HepG2 (cell line): ENCODE measurements around the gene CCK. TPM values are rescaled to one million over a fixed set of nuclear protein-coding genes. Genes with fewer than 3 reads are reported as not detected.

Experiments
- BORCS8-MEF2B ChIP-seq: sonication (generic); formaldehyde crosslinking; IDR thresholded peaks from 2 replicates; pipeline ENCODE4 v1.8.0; 2022; ENCODE audit warnings: mild to moderate bottlenecking, missing genetic modification reagents
- CCDC6 ChIP-seq: sonication (generic); formaldehyde crosslinking; IDR thresholded peaks from 2 replicates; pipeline ENCODE4 v1.8.1; 2022; ENCODE audit warnings: mild to moderate bottlenecking, missing genetic modification reagents, moderate library complexity
- E2F2 ChIP-seq: sonication (generic); formaldehyde crosslinking; IDR thresholded peaks from 2 replicates; pipeline ENCODE4 v1.4.0; 2020; ENCODE audit warnings: missing genetic modification reagents, borderline replicate concordance
- EED ChIP-seq: sonication (generic); formaldehyde crosslinking; IDR thresholded peaks from 2 replicates; pipeline ENCODE4 v1.5.0; 2020; ENCODE audit warnings: mild to moderate bottlenecking, missing genetic modification reagents
- GABPB1 ChIP-seq: IDR thresholded peaks from 2 replicates; pipeline ENCODE4 v1.6.1; 2016; ENCODE audit warnings: mild to moderate bottlenecking, missing genetic modification reagents, moderate library complexity, missing compliant biosample characterization
- HMG20B ChIP-seq: conservative IDR thresholded peaks from 2 replicates; pipeline ENCODE4 v1.6.1; 2016; ENCODE audit warnings: missing genetic modification reagents, missing compliant biosample characterization
- KLF16 ChIP-seq, 2 experiments: sonication (generic) in 1 of 2; formaldehyde crosslinking in 1 of 2; IDR thresholded peaks; 2 replicates each; pipeline versions ENCODE4 v1.6.1 to v1.8.0; 2016 to 2023; ENCODE audit warnings: missing genetic modification reagents in 2 of 2, missing compliant biosample characterization in 1 of 2
- KMT2A ChIP-seq: sonication (generic); formaldehyde crosslinking; IDR thresholded peaks from 2 replicates; pipeline ENCODE4 v1.4.0; 2020; ENCODE audit warnings: missing genetic modification reagents
- MIER2 ChIP-seq: IDR thresholded peaks from 2 replicates; pipeline ENCODE4 v1.6.1; 2016; ENCODE audit warnings: missing biosample characterization, missing genetic modification reagents
- MLX ChIP-seq: IDR thresholded peaks from 2 replicates; pipeline ENCODE4 v1.6.1; 2016
- NR0B2 ChIP-seq: sonication (generic); formaldehyde crosslinking; IDR thresholded peaks from 2 replicates; pipeline ENCODE4 v1.4.0; 2020; ENCODE audit warnings: mild to moderate bottlenecking, missing genetic modification reagents
- NR2F1 ChIP-seq, 2 experiments: fragments of 450-650 bp in 1 of 2; formaldehyde crosslinking in 1 of 2; IDR thresholded peaks; 2 replicates each; pipeline versions ENCODE4 v1.5.0 to v1.6.1; 2016 to 2020; ENCODE audit warnings: mild to moderate bottlenecking in 1 of 2, missing compliant biosample characterization in 1 of 2, missing genetic modification reagents in 1 of 2, moderate library complexity in 1 of 2
- NR2F6 ChIP-seq, 2 experiments: IDR thresholded peaks; 2 replicates each; pipeline ENCODE4 v1.6.1; 2016; ENCODE audit warnings: antibody characterized with exemption in 1 of 2, mild to moderate bottlenecking in 1 of 2
- RBM39 ChIP-seq: fragments of 200-400 bp; formaldehyde crosslinking; IDR thresholded peaks from one replicate; pipeline ENCODE4 v1.6.1; 2018; ENCODE audit warnings: antibody characterized with exemption, mild to moderate bottlenecking, low read depth, low read length; ENCODE audit not compliant: poor library complexity, severe bottlenecking
- SP2 ChIP-seq: sonication (generic); formaldehyde crosslinking; IDR thresholded peaks from 2 replicates; pipeline ENCODE4 v1.5.1; 2020; ENCODE audit warnings: mild to moderate bottlenecking, missing genetic modification reagents
- STAT5B ChIP-seq: sonication (generic); formaldehyde crosslinking; IDR thresholded peaks from 2 replicates; pipeline ENCODE4 v1.4.0; 2020; ENCODE audit warnings: missing genetic modification reagents
- THAP11 ChIP-seq: IDR thresholded peaks from 2 replicates; pipeline ENCODE4 v1.6.1; 2016; ENCODE audit warnings: missing biosample characterization, missing genetic modification reagents
- ZFP36 ChIP-seq: fragments of 150-350 bp; IDR thresholded peaks from 2 replicates; pipeline ENCODE4 v1.6.1; 2018; ENCODE audit warnings: borderline replicate concordance, low read length, low read depth; ENCODE audit not compliant: partially characterized antibody
- ZNF264 ChIP-seq: sonication (generic); formaldehyde crosslinking; IDR thresholded peaks from 2 replicates; pipeline ENCODE4 v1.4.0; 2020; ENCODE audit warnings: missing genetic modification reagents
- ZNF281 ChIP-seq: sonication (generic); formaldehyde crosslinking; IDR thresholded peaks from 2 replicates; pipeline ENCODE4 v1.4.0; 2020; ENCODE audit warnings: missing genetic modification reagents, borderline replicate concordance
- ZNF3 ChIP-seq: IDR thresholded peaks from 2 replicates; pipeline ENCODE4 v1.7.0; 2017; ENCODE audit warnings: inconsistent platforms
- ZNF580 ChIP-seq: IDR thresholded peaks from 2 replicates; pipeline ENCODE4 v1.6.1; 2016; ENCODE audit warnings: low read depth, borderline replicate concordance
- ZNF710 ChIP-seq: sonication (generic); formaldehyde crosslinking; IDR thresholded peaks from 2 replicates; pipeline ENCODE4 v1.5.0; 2020; ENCODE audit warnings: mild to moderate bottlenecking, missing genetic modification reagents, borderline replicate concordance
- polyA plus RNA-seq, 8 experiments: library from polyadenylated mRNA; depleted of rRNA in 3 of 8; stranded (reverse) in 7 of 8; unstranded in 1 of 8; fragments of >200 nt; fragmentation: Illumina TruSeq in 4 of 8; extraction: Trizol in 4 of 8; gene quantifications; 2 replicates each; pipeline versions ENCODE4 v1.2.1 to v1.2.3, GENCODE V29; 2011 to 2016; ENCODE audit warnings: low read depth in 4 of 8, missing spikeins in 1 of 8, mixed read lengths in 1 of 8; ENCODE audit not compliant: insufficient read depth in 1 of 8
- total RNA-seq, 5 experiments: library from RNA; depleted of rRNA; stranded (reverse); fragments of >200 nt; fragmentation: Illumina TruSeq; extraction: Trizol; gene quantifications; 2 replicates each; pipeline ENCODE4 v1.2.3, GENCODE V29; 2016; ENCODE audit warnings: low read depth in 1 of 5

Gene CCK
- total and polyA plus RNA-seq, 2 of the 13 experiments (the other 11 are each of a cell fraction or from before 2014, with no cell fraction given) = not detected

- peak; percentile 71; the same call in 1 of the 2 replicates for TF ChIP-seq BORCS8-MEF2B (CRISPR knock-in tag)
- no peak for TF ChIP-seq ZFP36
- no peak for TF ChIP-seq ZNF710 (CRISPR knock-in tag)
- 0 out of 2 replicates have a peak, but pooled peaks have one; percentile 20 for TF ChIP-seq ZNF281 (CRISPR knock-in tag)
- TF ChIP-seq EED (CRISPR knock-in tag) = no peak
- peak; percentile 99 for TF ChIP-seq MIER2 (CRISPR knock-in tag)
- 0 out of 2 replicates have a peak, but pooled peaks have one; percentile 42 for TF ChIP-seq ZNF580 (CRISPR knock-in tag)
- no peak for TF ChIP-seq CCDC6 (CRISPR knock-in tag)
- peak in 1 of 2 experiments; percentile 67; a peak in 1 of 4 replicates for TF ChIP-seq KLF16 (CRISPR knock-in tag; IDR thresholded peaks at IDR 0.05)
- TF ChIP-seq THAP11 (CRISPR knock-in tag) = peak; percentile 31; the same call in 1 of the 2 replicates
- no peak for TF ChIP-seq KMT2A (CRISPR knock-in tag)
- no peak for TF ChIP-seq GABPB1 (CRISPR knock-in tag)
- TF ChIP-seq NR0B2 (CRISPR knock-in tag) = no peak
- no peak for TF ChIP-seq SP2 (CRISPR knock-in tag)
- no peak for TF ChIP-seq STAT5B (CRISPR knock-in tag)
- no peak for TF ChIP-seq RBM39
- TF ChIP-seq E2F2 = no peak
- no peak for TF ChIP-seq ZNF3
- no peak for TF ChIP-seq MLX (CRISPR knock-in tag)
- no peak for TF ChIP-seq NR2F6 (IDR thresholded peaks at IDR 0.05)
- TF ChIP-seq NR2F6 (CRISPR knock-in tag; IDR thresholded peaks at IDR 0.05) = peak; percentile 37; the same call in 1 of the 2 replicates
- TF ChIP-seq ZNF264 (CRISPR knock-in tag) = no peak
- TF ChIP-seq HMG20B (CRISPR knock-in tag) = no peak
- TF ChIP-seq NR2F1 (CRISPR knock-in tag; IDR thresholded peaks at IDR 0.05) = no peak
These were observed 34.0 kb upstream of the CCK start (continued) for GRCh38 chr3:42300013-42300412.
